RKO (cell line): ENCODE data around the gene FAM151A.

Source experiments
- DNase-seq: peaks from one replicate; pipeline ENCODE4 v3.0.0-alpha.2; 2016; ENCODE audit warnings: low spot score

FAM151A gene

DNA sequence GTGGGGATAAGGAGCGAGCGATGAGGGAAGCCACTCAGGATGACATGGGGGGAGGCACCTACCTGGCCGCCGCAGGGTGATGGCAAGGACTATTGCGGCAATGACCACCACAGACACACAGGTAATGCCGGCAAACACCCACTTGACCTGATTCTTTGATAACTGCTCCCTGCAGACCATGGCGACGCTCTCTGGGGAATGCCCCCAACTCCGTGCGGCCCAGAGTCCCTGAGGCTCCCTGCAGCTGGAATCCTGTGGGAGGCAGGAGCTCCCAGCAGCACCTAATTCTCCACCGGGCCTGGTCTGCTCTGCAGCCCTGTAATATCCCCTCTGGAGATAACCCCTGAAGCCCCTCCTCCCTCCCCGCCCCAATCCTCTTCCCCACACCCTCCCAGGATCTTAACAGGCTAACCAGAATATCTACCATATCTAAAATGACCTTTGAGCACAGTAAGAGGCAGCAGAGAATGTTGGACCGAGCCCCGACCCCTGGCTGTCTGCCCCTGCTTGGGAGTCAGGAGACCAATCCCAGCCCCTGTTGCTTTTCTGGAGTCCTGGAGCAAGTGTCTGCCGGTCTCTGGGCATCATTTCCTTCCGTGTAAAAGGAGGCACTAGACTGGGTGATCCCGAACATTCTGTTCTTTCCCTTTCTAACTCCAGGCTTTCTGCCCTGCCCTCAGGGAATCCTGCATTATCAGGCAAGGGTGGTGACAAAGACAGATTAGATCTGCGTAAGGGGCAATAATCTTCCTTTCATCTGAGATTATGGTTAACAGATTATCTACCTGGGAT is at the start of gene FAM151A:
FAM151A (minus strand) TSS at position 310 of the 792 bp plus-strand sequence; CDS start at position 180, 130 bp downstream.
- no peak for DNase-seq

DNA sequence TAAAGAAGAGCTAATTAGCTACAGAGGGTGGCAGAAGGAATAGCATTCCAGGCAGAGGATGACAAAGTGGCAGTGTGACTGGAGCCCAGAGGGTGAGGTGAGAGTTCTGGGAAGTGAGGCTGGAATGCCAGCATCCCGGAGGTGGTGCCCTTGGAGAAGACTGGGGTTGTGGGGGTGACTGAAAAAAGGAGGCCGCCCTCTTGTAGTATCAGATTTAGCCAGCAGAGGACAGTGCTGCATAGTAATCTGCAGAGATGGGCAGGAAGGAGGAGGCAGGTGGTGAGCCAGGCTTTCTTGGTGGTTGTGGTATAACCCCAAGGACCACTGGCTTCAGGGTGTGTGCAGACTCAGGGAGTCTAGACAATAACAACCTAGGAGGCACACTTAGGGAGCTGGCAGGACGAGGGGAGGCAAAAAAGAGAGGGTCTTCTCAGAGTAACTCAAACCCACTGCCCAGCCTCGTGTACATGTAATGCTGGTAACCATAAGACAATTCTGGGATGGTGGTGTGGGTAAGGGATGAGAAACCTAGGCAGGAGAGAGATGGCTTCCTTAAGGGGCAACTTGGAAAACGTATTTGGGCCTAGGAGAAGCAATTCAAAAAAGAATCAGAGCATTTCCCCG is 48.8 kb upstream of the FAM151A start:
- DNase-seq = peak; percentile 67

DNA sequence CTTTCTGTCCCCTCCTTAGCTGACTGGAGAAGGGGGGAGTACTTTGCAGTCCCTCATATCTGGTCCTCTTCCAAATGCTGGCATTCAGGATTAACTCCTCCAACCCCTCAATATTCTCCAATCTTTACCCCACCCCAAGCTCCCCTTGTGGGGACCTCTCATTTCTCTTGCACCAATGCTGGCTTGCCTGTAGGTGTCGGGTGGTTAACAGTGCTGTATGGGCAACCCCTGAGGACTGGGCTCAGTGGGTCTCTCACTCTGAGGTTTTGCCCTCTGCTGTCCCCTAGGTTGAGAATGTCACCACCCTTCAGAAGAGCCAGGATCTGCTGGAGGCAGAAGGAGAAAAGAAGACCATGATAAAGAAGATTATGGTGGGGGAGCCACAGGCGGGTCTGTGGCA is 45.2 kb upstream of the FAM151A start:
- DNase-seq = no peak

DNA sequence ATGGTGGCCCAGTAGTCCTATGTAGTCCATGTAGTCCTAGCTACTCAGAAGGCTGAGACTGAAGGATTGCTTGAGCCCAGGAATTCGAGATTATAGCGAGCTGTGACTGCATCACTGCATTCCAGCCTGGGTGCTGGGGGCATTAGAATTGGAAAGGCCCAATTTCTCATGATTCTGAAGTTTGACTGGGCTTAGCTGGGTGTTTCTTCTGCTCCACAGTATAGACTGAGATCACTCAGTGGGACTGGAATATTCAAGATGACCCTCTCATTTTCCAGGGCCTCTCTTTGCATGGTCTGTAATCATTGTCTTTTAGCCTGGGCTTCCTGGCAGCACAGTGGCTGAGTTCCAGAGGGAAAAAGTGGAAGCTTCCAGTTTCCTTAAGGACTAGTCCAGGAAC is 44.5 kb upstream of the FAM151A start:
- DNase-seq = no peak

- DNase-seq = no peak
Observed at GRCh38 chr1:54666333-54666732, 43.0 kb upstream of the FAM151A start.

DNA sequence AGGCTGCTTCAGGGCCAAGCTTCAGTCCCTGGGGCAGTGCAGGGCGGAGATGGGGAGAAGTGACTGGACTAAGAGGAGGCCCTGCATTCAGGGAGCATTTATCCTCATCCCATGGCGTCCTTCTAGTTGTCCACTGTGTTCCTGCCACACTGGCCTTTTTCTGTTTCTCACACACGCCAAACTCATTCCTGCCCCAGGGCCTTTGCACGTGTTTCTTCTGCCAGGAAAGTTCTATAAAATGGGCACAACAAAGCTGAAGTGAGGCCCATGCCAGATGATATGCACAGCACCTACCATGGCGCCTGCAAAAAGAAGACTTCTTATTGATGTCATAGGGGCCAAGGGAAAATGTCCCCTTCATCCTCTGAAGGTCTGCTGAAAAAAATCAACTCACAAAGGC is 42.5 kb upstream of the FAM151A start:
- no peak for DNase-seq

GRCh38 chr1:54664364-54664763 is 41.0 kb upstream of the FAM151A start:
- DNase-seq = no peak

DNA sequence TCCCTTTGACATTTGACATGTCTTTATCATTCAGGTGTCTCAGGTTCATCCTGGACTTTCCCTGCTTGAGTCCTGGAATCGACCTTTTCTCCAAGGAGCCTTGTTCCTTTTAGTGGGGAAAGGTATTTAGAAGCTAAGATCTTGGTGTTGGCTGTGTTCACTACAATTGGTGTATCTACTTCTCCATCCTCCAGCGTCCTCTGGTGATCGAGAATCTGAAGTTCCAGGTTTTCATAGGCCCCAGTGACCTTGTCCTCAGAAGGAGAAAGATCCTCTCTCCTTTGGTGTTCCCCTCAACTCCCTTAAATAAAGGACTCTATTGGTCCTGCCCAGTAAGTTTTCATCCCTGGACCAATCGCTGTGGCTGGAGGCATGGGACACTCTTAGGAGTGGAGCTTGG is 40.4 kb upstream of the FAM151A start:
- no peak for DNase-seq

DNA sequence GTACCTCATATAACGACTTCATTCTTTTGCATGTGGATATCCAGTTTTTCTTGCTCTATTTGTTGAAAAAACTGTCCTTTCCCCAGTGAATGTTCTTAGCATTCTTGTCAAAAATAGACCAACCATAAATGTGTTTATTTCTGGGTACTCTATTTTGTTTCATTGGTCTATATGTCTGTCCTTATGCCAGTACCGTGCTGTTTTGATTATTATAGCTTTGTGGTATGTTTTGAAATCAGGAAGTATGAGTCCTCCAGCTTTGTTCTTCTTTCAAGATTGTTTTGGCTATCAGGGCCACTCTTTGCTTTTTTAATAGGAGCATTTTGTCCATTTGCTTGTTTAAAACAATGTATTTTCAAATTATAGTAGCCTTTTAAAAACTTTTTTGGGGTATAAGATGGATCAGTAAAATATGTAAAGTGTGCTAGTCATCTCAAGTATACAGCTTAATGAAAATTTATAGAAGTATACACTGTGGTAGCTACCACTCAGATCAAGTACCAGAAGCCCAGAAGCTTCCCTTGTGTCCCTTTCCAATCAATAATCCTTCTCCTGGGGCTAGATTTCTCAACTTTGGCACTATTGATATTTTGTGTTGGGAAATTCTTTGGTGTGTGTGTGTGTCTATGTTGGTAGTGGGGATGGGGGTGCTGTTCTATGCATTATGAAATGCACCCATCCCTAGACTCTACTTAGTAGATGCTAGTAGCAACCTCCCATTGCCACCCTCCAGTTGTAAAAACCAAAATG is 35.0 kb upstream of the FAM151A start:
- DNase-seq = no peak

DNA sequence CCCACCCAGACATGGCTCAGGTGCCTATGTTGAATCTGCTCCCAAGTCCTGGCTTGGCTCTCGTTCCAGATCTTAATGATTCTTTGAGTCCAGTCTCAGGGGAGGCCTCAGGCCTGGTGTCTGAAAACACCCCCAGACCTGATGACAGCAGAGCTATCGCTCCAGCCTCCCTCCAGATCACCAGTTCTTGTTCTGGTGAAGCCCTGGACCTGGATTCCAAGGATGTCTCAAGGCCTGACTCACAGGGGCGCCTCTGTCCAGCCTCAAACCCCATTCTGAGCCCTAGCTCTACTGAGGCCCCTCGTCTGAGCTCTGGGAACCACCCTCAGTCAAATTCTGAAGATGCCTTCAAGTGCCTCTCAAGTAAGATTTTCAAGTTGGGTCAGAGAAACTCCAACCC is 29.7 kb upstream of the FAM151A start:
- no peak for DNase-seq

GRCh38 chr1:54652168-54652567 is 28.8 kb upstream of the FAM151A start:
- DNase-seq = no peak

DNA sequence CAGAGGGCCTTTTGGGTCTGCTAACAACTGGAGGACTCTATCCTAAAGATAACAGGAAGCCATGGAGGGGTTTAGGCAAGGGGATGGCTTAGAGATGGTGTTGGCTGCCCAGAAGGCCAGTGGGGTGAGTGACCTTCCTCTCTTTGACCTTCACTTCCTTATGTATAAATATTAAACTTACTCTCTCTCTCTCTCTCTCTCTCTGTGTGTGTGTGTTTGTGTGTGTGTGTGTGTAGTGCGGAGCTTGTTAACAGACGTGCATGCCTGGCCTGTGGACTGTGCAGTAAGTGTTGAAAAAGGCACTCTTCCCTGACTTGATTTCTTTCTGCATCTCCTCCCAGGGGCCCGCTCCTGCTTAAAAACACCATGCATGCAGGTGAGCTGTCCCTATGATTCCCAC is 28.3 kb upstream of the FAM151A start:
- DNase-seq = no peak

- no peak for DNase-seq
Observed at GRCh38 chr1:54650417-54650816, 27.1 kb upstream of the FAM151A start.

DNA sequence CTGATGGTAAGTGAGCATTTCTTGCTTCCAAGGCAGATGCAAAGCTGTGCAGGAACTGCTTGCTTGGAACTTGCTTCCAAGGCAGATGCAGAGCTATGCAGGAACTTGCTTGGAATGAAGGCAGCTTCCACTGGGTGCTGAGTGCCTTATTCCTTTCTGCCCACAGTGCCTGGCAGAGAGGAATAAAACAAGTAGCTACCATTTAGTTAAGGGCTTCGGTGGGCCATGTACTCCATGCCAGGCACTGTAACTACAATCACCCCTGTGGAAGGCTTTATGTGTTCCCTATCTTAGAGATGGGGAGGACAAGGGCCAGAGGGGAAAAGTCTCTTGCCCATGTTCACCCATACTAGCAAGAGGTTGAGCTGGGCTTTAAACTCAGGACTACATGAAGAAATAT is 26.6 kb upstream of the FAM151A start:
- no peak for DNase-seq

DNA sequence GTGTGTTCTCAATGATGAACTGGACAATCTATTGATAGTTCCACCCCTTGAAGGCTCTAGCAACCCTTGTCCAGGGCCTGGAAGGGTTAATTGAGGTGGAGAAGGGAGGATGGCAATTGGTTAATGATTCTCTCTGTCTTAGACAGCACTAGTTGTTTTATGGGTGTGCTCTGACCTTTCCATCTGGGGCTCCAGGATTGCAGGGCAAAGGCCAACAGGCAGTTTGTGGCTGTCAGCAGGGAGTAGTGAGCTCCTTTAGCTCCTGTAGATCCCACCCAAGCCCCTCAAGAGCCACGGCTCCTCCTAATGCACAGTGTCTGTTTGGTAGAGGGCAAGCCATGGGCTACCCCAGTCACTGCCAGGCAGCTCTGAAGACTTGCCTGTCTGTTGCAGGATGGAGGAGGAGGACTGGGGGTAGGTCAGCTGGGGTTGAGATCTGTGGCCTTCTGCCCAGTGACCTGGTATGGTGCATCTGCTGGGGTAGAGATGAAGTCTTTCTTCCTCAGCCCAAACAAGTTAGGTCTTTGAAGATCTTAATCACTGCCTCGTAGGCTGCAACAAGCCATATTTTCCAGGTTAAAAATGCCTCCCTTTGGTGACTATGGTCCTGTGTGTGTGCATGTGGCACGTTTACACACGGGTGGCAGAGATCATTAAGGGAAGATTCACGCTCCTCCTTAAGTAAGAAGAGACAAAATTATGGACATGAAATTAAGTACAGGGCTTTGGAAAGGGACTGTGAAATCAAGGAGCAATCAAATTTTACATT is 26.0 kb upstream of the FAM151A start:
- DNase-seq = no peak

DNA sequence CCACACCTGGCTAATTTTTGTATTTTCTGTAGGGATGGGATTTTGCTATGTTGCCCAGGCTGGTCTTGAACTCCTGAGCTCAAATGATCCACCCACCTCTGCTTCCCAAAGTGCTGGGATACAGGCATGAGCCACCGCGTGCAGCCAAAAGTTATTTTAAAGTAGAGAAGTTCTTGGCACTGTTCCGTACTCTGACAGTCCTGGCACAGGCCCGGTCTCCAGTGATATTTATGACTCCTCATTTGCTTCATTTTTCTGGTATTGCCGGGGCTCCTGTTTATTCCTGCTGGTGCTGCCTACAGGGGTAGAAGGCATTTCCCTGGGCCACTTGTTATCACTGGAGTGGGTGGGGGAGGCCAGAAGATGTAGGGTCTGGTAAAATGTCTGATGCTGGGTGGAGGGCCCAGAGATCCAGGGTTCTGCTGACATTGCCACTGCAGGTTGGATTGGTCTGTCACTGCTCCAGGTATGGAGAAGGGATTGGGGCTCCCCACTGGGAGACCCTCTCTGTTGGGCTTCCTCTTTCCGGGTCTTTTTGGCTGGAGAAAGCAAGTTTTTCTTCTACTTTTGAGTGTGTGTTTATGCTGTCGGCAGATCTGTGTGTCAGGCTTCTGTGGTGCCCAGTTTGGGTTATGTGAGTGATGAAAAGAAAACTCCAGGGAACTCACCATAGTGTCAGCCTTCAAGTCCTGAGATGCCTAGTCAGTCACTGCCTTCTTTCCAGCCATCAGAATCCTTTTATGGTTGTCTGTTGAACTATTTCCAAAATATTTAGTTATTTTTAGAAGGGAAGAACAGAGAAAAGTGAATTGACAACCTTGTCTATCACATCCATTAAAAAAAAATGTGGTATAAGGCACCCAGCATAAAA is 22.7 kb upstream of the FAM151A start:
- DNase-seq = no peak

- no peak for DNase-seq
Observed at GRCh38 chr1:54643736-54644135, 20.4 kb upstream of the FAM151A start.

GRCh38 chr1:54640863-54641836 is 17.8 kb upstream of the FAM151A start, which contains the start of gene MROH7:
MROH7 (plus strand) TSS chr1:54641786; CDS start chr1:54652927, 11,141 bp downstream.
- DNase-seq = no peak

- DNase-seq = no peak
Observed at GRCh38 chr1:54640361-54640760, 17.0 kb upstream of the FAM151A start.
